Caco-2 (cell line): Measurements from ENCODE around the gene GRIN1. TPM values are rescaled to one million over a fixed set of nuclear protein-coding genes. Genes with fewer than 3 reads are reported as not detected.
A peak's percentile ranks its signal among the peaks of the same experiment; 100 is the strongest.

Source experiments
- BruUV-seq: library from RNA; stranded (reverse); fragments of 400-500 nt; replicated peaks from 2 replicates; lab custom pipeline; 2021; lab: Mats Ljungman, UMichigan
- CTCF ChIA-PET: fragments of 300-600 bp; sonication (Branson Sonifier 250); formaldehyde crosslinking; loops from one replicate; lab custom pipeline; 2022; ENCODE audit warnings: antibody characterized with exemption; lab: Charles Lee
- POLR2A ChIA-PET: fragments of 300-600 bp; sonication (Branson Sonifier 250); formaldehyde crosslinking; loops from one replicate; lab custom pipeline; 2022; ENCODE audit warnings: antibody characterized with exemption; lab: Charles Lee
- DNase-seq, 2 experiments: peaks; one replicate each; pipeline versions ENCODE4 v3.0.0 to v3.0.0-alpha.2; 2020 to 2022
- H3K27me3 ChIP-seq: replicated peaks from 2 replicates; pipeline ENCODE4 v1.6.0; 2011; ENCODE audit warnings: low read length; ENCODE audit not compliant: control insufficient read depth, insufficient read depth
- H3K36me3 ChIP-seq: 2 replicates; pipeline ENCODE4 v1.5.1; 2011; ENCODE audit warnings: low read length; ENCODE audit not compliant: control insufficient read depth, insufficient read depth
- H3K4me1 ChIP-seq: fragments of 250-450 bp; sonication (Bioruptor Pico); 2 replicates; pipeline ENCODE4 v1.5.1; 2020; ENCODE audit warnings: mild to moderate bottlenecking
- H3K4me3 ChIP-seq: 2 replicates; pipeline ENCODE4 v1.5.1; 2011; ENCODE audit warnings: low read depth, mild to moderate bottlenecking, control low read depth, low read length
- H3K9me3 ChIP-seq: fragments of 250-450 bp; sonication (Bioruptor Pico); 2 replicates; pipeline ENCODE4 v1.5.1; 2020; ENCODE audit warnings: mild to moderate bottlenecking, moderate library complexity
- H3K27ac Mint-ChIP-seq: one replicate; pipeline ENCODE4 v1.8.0; 2022; ENCODE audit warnings: mixed read lengths; ENCODE audit not compliant: unreplicated experiment
- H3K27me3 Mint-ChIP-seq: one replicate; pipeline ENCODE4 v1.8.0; 2022; ENCODE audit warnings: mixed read lengths; ENCODE audit not compliant: insufficient read depth, unreplicated experiment
- H3K36me3 Mint-ChIP-seq: one replicate; pipeline ENCODE4 v1.8.0; 2022; ENCODE audit warnings: mild to moderate bottlenecking, mixed read lengths; ENCODE audit not compliant: insufficient read depth, unreplicated experiment
- H3K4me1 Mint-ChIP-seq: one replicate; pipeline ENCODE4 v1.8.0; 2022; ENCODE audit warnings: low read depth, mixed read lengths; ENCODE audit not compliant: unreplicated experiment
- H3K4me3 Mint-ChIP-seq: one replicate; pipeline ENCODE4 v1.8.0; 2022; ENCODE audit warnings: mild to moderate bottlenecking, moderate library complexity, mixed read lengths; ENCODE audit not compliant: unreplicated experiment
- H3K9me3 Mint-ChIP-seq: one replicate; pipeline ENCODE4 v1.8.0; 2022; ENCODE audit warnings: mixed read lengths; ENCODE audit not compliant: unreplicated experiment
- intact Hi-C: fragments of 100-400 bp; cut with micrococcal nuclease; formaldehyde crosslinking; loops from one replicate; pipeline ENCODE4 v1.10.0; 2022; ENCODE audit not compliant: unreplicated experiment
- total RNA-seq: library from RNA; stranded (reverse); gene quantifications from 2 replicates; pipeline ENCODE4 v1.2.3, GENCODE V29; 2022
- TF ChIP-seq, protein P1 (sequence below), 2 experiments: fragments of 200-600 bp in 1 of 2; IDR thresholded peaks; 1 replicate in 1 of 2; 2 replicates in 1 of 2; pipeline versions ENCODE4 v1.5.1 to v1.8.0; 2011 to 2022; ENCODE audit warnings: antibody characterized with exemption in 1 of 2, control low read depth in 1 of 2, inconsistent platforms in 1 of 2, low read depth in 1 of 2, low read length in 1 of 2, mild to moderate bottlenecking in 1 of 2, moderate library complexity in 1 of 2; ENCODE audit not compliant: insufficient read depth in 1 of 2, severe bottlenecking in 1 of 2, unreplicated experiment in 1 of 2

The GRIN1 gene
- total RNA-seq, 1 experiment from 2014 or later, result 3.7 TPM

GRCh38 chr9:137175345-137175961 lies 36.5 kb downstream of the GRIN1 start:
- Mint-ChIP-seq H3K27ac (no peak overlapping the region), H3K4me1 (no peaks in the 10 kb centered on the region), H3K36me3 (peaks cover 39% of the 10 kb centered on the region), H3K27me3 (no peaks in the 10 kb centered on the region), H3K9me3 (no peaks in the 10 kb centered on the region), H3K4me3 (no peak overlapping the region)
- intact Hi-C loops, result no loop called here
- no peak for DNase-seq
- ChIA-PET CTCF (interaction anchor here (0.5 to 2.0 kb wide), 7 partner anchors 46 to 335 kb away, joined by 3 to 5 read pairs (median 4); partner anchors contain the start of genes RNF208 and RNF224), POLR2A (interaction anchor here (0.9 to 1.1 kb wide), 2 partner anchors 61 to 89 kb away, joined by 3 to 4 read pairs; no protein-coding TSS in a partner anchor)
- BruUV-seq, result no TSS peak
- H3K9me3 ChIP-seq, result no peaks in the 10 kb centered on the region
- H3K4me3 ChIP-seq, result no peak overlapping the region
- H3K27me3 ChIP-seq, result no peaks in the 10 kb centered on the region; the same call in 1 of the 2 replicates
- TF ChIP-seq, protein P1, sequence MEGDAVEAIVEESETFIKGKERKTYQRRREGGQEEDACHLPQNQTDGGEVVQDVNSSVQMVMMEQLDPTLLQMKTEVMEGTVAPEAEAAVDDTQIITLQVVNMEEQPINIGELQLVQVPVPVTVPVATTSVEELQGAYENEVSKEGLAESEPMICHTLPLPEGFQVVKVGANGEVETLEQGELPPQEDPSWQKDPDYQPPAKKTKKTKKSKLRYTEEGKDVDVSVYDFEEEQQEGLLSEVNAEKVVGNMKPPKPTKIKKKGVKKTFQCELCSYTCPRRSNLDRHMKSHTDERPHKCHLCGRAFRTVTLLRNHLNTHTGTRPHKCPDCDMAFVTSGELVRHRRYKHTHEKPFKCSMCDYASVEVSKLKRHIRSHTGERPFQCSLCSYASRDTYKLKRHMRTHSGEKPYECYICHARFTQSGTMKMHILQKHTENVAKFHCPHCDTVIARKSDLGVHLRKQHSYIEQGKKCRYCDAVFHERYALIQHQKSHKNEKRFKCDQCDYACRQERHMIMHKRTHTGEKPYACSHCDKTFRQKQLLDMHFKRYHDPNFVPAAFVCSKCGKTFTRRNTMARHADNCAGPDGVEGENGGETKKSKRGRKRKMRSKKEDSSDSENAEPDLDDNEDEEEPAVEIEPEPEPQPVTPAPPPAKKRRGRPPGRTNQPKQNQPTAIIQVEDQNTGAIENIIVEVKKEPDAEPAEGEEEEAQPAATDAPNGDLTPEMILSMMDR (IDR thresholded peaks at IDR 0.05; ENCODE audit: insufficient read depth in 1 of 2, low read depth in 1 of 2, low read length in 1 of 2, severe bottlenecking in 1 of 2, unreplicated experiment in 1 of 2), result peak in 1 of 2 experiments; percentile 17
- H3K4me1 ChIP-seq, result 0 out of 2 replicates have a peak, but pooled peaks cover 3% of the 10 kb centered on the region
- H3K36me3 ChIP-seq, result no peaks in the 10 kb centered on the region

- intact Hi-C loops, result no loop called here
- CTCF ChIA-PET, result interaction anchor here (0.5 to 2.2 kb wide), 14 partner anchors 9 to 336 kb away, joined by 3 to 13 read pairs (median 4); partner anchors contain the start of genes NPDC1, RNF208, RNF224 and TPRN
- POLR2A ChIA-PET, result interaction anchor here (0.6 to 0.8 kb wide), 3 partner anchors 12 to 444 kb away, joined by 3 to 5 read pairs (median 3); partner anchors contain the start of gene TUBB4B
- TF ChIP-seq, protein P1 (IDR thresholded peaks at IDR 0.05; ENCODE audit: insufficient read depth in 1 of 2, low read depth in 1 of 2, low read length in 1 of 2, severe bottlenecking in 1 of 2, unreplicated experiment in 1 of 2), result peak; percentile 35 to 72
- Histone ChIP-seq H3K9me3 (no peaks in the 10 kb centered on the region), H3K4me1 (0 out of 2 replicates have a peak, but pooled peaks cover 3% of the 10 kb centered on the region), H3K36me3 (no peaks in the 10 kb centered on the region), H3K4me3 (no peak overlapping the region), H3K27me3 (no peaks in the 10 kb centered on the region)
- DNase-seq, result peak; percentile 65 to 71
- no peak overlapping the region for H3K27ac Mint-ChIP-seq
- BruUV-seq, result no TSS peak
- no peaks in the 10 kb centered on the region for H3K27me3 Mint-ChIP-seq
- no peaks in the 10 kb centered on the region for H3K9me3 Mint-ChIP-seq
- H3K4me3 Mint-ChIP-seq, result no peak overlapping the region
- H3K36me3 Mint-ChIP-seq, result peaks cover 40% of the 10 kb centered on the region
- H3K4me1 Mint-ChIP-seq, result no peaks in the 10 kb centered on the region
Observed at GRCh38 chr9:137176302-137177182, 37.6 kb downstream of the GRIN1 start.
